GM23248 (cell line): ENCODE measurements around the gene NDEL1. TPM values are rescaled to one million over a fixed set of nuclear protein-coding genes. Genes with fewer than 3 reads are reported as not detected.

Experiments
- DNase-seq: peaks from one replicate; pipeline ENCODE4 v3.0.0-alpha.2; 2015
- H2AFZ ChIP-seq: fragments of 200-600 bp; sonication (generic); 2 replicates; pipeline ENCODE4 v1.6.1; 2016; ENCODE audit warnings: antibody characterized with exemption
- H3F3A ChIP-seq: fragments of 200-600 bp; sonication (generic); 2 replicates; pipeline ENCODE4 v1.6.1; 2016; ENCODE audit warnings: mild to moderate bottlenecking, antibody characterized with exemption, mixed run types; ENCODE audit not compliant: insufficient read depth
- H3K27ac ChIP-seq: fragments of 200-600 bp; sonication (generic); 2 replicates; pipeline ENCODE4 v1.5.1; 2016; ENCODE audit warnings: mild to moderate bottlenecking
- H3K27me3 ChIP-seq: fragments of 200-600 bp; sonication (generic); replicated peaks from 2 replicates; pipeline ENCODE4 v1.6.1; 2016; ENCODE audit warnings: mild to moderate bottlenecking; ENCODE audit not compliant: insufficient read depth
- H3K36me3 ChIP-seq: fragments of 200-600 bp; sonication (generic); 2 replicates; pipeline ENCODE4 v1.6.1; 2016; ENCODE audit warnings: low read depth, mild to moderate bottlenecking
- H3K4me1 ChIP-seq: fragments of 200-600 bp; sonication (generic); 2 replicates; pipeline ENCODE4 v1.6.1; 2016; ENCODE audit warnings: mild to moderate bottlenecking; ENCODE audit not compliant: insufficient read depth
- H3K4me2 ChIP-seq: fragments of 200-600 bp; sonication (generic); one replicate; pipeline ENCODE4 v1.6.1; 2016; ENCODE audit warnings: mild to moderate bottlenecking; ENCODE audit not compliant: unreplicated experiment
- H3K4me3 ChIP-seq: fragments of 200-600 bp; sonication (generic); 2 replicates; pipeline ENCODE4 v1.5.1; 2016; ENCODE audit warnings: mild to moderate bottlenecking
- H3K79me2 ChIP-seq: fragments of 200-600 bp; sonication (generic); 2 replicates; pipeline ENCODE4 v1.6.1; 2016; ENCODE audit warnings: mild to moderate bottlenecking; ENCODE audit not compliant: insufficient read depth
- H3K9ac ChIP-seq: fragments of 200-600 bp; sonication (generic); 2 replicates; pipeline ENCODE4 v1.6.1; 2016; ENCODE audit warnings: mild to moderate bottlenecking
- H3K9me2 ChIP-seq: fragments of 200-600 bp; sonication (generic); 2 replicates; pipeline ENCODE4 v1.6.1; 2016; ENCODE audit warnings: mixed run types, mild to moderate bottlenecking, moderate library complexity; ENCODE audit not compliant: insufficient read depth
- H3K9me3 ChIP-seq: fragments of 200-600 bp; sonication (generic); one replicate; pipeline ENCODE4 v1.6.1; 2017; ENCODE audit warnings: low read depth
- H4K20me1 ChIP-seq: fragments of 200-600 bp; sonication (generic); 2 replicates; pipeline ENCODE4 v1.6.0; 2016; ENCODE audit not compliant: insufficient read depth
- EZH2 ChIP-seq: fragments of 200-600 bp; sonication (generic); IDR thresholded peaks from 2 replicates; pipeline ENCODE4 v1.6.1; 2018; ENCODE audit warnings: antibody characterized with exemption, mild to moderate bottlenecking; ENCODE audit not compliant: insufficient read depth, poor library complexity, severe bottlenecking
- EZH2phosphoT487 ChIP-seq: fragments of 200-600 bp; sonication (generic); IDR thresholded peaks from 2 replicates; pipeline ENCODE4 v1.6.1; 2018; ENCODE audit warnings: antibody characterized with exemption, moderate library complexity, mild to moderate bottlenecking, low read depth; ENCODE audit not compliant: insufficient read depth
- WGBS, 2 experiments: methylation state at CpG; one replicate each; pipeline ENCODE4 v1.1.6; 2015 to 2017; ENCODE audit warnings: low lambda C conversion rate in 2 of 2, low coverage in 1 of 2; ENCODE audit errors: missing lambda C conversion rate in 2 of 2; 5-methylcytosine and 5-hydroxymethylcytosine counted together
- in situ Hi-C: fragments of 300-500 bp; cut with MboI; formaldehyde crosslinking; loops from 2 replicates; pipeline ENCODE4 v1.15.0; 2020
- polyA plus RNA-seq: library from polyadenylated mRNA; unstranded; fragments of >200 nt; fragmentation: Nextera tagmentation; extraction: Ambion mirVana; gene quantifications from 2 replicates; pipeline ENCODE4 v1.2.1, GENCODE V29; 2016
- small RNA-seq: library from RNA; depleted of rRNA; stranded (forward); fragments of <200 nt; gene quantifications from one replicate; pipeline ENCODE3, GENCODE V24; 2014; ENCODE audit warnings: low read depth, low replicate concordance
- total RNA-seq: library from RNA; depleted of rRNA; stranded (reverse); fragments of >200 nt; shearing (Covaris generic); gene quantifications from 2 replicates; pipeline ENCODE4 v1.2.3, GENCODE V29; 2014; rRNA removed

NDEL1 gene
- total and polyA plus RNA-seq, 2 experiments from 2014 or later, result 74.9 to 111 TPM

- Histone ChIP-seq H3K27ac (no peak overlapping the region), H4K20me1 (no peaks in the 10 kb centered on the region), H3K27me3 (no peaks in the 10 kb centered on the region), H3K9ac (no peak overlapping the region), H3K36me3 (peaks cover 55% of the 10 kb centered on the region; the same call in 1 of the 2 replicates), H3K79me2 (no peaks in the 10 kb centered on the region), H3F3A (no peaks in the 10 kb centered on the region), H2AFZ (no peak overlapping the region), H3K4me1 (no peaks in the 10 kb centered on the region), H3K9me3 (no peaks in the 10 kb centered on the region), H3K4me2 (no peak overlapping the region), H3K9me2 (no peaks in the 10 kb centered on the region), H3K4me3 (no peak overlapping the region)
- WGBS, 2 experiments, result 97 to 99% methylated on average over 11 of the region's 11 CpGs
- no peak for DNase-seq
- TF ChIP-seq EZH2phosphoT487, result no peak
- TF ChIP-seq EZH2, result no peak
- in situ Hi-C loops, result no loop called here
Measured at GRCh38 chr17:8514801-8515200, 79.1 kb downstream of the NDEL1 start.

Small RNA genes within 50 kb of the gene (small RNA-seq; reads per million reads assigned to genes)
- not detected for gene RNU7-43P

Other genes with a start within 250 kb of the NDEL1 start
- 3.9 and 5.6 TPM in 2 replicates for gene BORCS6, start 245.7 kb upstream of the NDEL1 start, total RNA-seq
- 3.4 and 4.5 TPM in 2 replicates for gene BORCS6, start 245.7 kb upstream of the NDEL1 start, polyA plus RNA-seq
- gene AURKB, start 225.3 kb upstream of the NDEL1 start, total RNA-seq, result 9.4 and 18.4 TPM in 2 replicates
- 22.9 and 24.1 TPM in 2 replicates for gene AURKB, start 225.3 kb upstream of the NDEL1 start, polyA plus RNA-seq
- 2.0 and 7.0 TPM in 2 replicates for gene CTC1, start 187.8 kb upstream of the NDEL1 start, total RNA-seq
- 5.4 and 6.0 TPM in 2 replicates for gene CTC1, start 187.8 kb upstream of the NDEL1 start, polyA plus RNA-seq
- gene PFAS, start 186.6 kb upstream of the NDEL1 start, total RNA-seq, result 13.4 and 33.0 TPM in 2 replicates
- 14.8 and 16.0 TPM in 2 replicates for gene PFAS, start 186.6 kb upstream of the NDEL1 start, polyA plus RNA-seq
- gene RANGRF, start 147.2 kb upstream of the NDEL1 start, total RNA-seq, result 4.8 and 13.8 TPM in 2 replicates
- 29.7 and 30.3 TPM in 2 replicates for gene RANGRF, start 147.2 kb upstream of the NDEL1 start, polyA plus RNA-seq
- 0.65 and 2.0 TPM in 2 replicates for gene SLC25A35, start 140.5 kb upstream of the NDEL1 start, total RNA-seq
- gene SLC25A35, start 140.5 kb upstream of the NDEL1 start, polyA plus RNA-seq, result 1.2 and 2.0 TPM in 2 replicates
- not detected in 2 replicates for gene ARHGEF15, start 125.6 kb upstream of the NDEL1 start, total RNA-seq
- not detected in 2 replicates for gene ARHGEF15, start 125.6 kb upstream of the NDEL1 start, polyA plus RNA-seq
- gene ODF4, start 96.0 kb upstream of the NDEL1 start, total RNA-seq, result not detected in 2 replicates
- gene ODF4, start 96.0 kb upstream of the NDEL1 start, polyA plus RNA-seq, result not detected in 2 replicates
- 2,122 and 2,233 TPM in 2 replicates for gene RPL26, start 52.7 kb upstream of the NDEL1 start, total RNA-seq
- gene RPL26, start 52.7 kb upstream of the NDEL1 start, polyA plus RNA-seq, result 497 and 522 TPM in 2 replicates
- gene RNF222, start 38.1 kb upstream of the NDEL1 start, total RNA-seq, result not detected in 2 replicates
- gene RNF222, start 38.1 kb upstream of the NDEL1 start, polyA plus RNA-seq, result not detected in 2 replicates
- 39.2 and 46.8 TPM in 2 replicates for gene MYH10, start 194.8 kb downstream of the NDEL1 start, total RNA-seq
- 69.5 and 76.8 TPM in 2 replicates for gene MYH10, start 194.8 kb downstream of the NDEL1 start, polyA plus RNA-seq